Activated CD8-positive, alpha-beta memory T cell treated with anti-CD3 and anti-CD28 coated beads for 1 hour (primary cell): Measurements from ENCODE around the gene DKK1.
"Not testable (repeated sequence)": the region's sequence is repeated elsewhere in the genome, so short reads cannot be mapped to it uniquely, and the experiment has no call there.

ENCODE experiments used
- DNase-seq, 2 donors: peaks; one replicate each; pipeline ENCODE4 v3.0.0-alpha.2; 2020; ENCODE audit warnings: low read depth in 1 of 2; ENCODE audit errors: extremely low read depth in 1 of 2

The DKK1 gene

DNA sequence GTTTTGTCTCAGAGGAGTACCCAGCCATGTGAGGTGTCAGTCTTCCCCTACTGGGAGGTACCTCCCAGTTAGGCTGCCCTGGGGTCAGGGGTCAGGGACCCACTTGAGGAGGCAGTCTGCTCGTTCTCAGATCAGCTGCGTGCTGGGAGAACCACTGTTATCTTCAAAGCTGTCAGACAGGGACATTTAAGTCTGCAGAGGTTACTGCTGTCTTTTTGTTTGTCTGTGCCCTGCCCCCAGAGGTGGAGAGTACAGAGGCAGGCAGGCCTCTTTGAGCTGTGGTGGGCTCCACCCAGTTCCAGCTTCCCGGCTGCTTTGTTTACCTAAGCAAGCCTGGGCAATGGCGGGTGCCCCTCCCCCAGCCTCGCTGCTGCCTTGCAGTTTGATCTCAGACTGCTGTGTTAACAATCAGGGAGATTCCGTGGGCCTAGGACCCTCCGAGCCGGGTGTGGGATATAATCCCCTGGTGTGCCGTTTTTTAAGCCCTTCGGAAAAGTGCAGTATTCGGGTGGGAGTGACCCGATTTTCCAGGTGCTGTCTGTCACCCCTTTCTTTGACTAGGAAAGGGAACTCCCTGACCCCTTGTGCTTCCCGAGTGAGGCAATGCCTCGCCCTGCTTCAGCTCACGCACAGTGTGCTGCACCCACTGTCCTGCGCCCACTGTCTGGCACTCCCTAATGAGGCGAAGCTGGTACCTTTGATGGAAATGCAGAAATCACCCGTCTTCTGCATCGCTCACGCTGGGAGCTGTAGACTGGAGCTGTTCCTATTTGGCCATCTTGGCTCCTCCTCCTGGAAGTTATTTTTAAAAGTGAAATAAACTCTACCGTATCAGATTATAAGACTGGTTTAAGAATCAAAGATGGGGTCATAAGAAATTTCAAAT is 51.7 kb downstream of the DKK1 start:
- DNase-seq: not testable (repeated sequence)
